Smooth muscle cell of the pulmonary artery (primary cell): ENCODE results near the gene ST7L. TPM values are rescaled to one million over a fixed set of nuclear protein-coding genes. Genes with fewer than 3 reads are reported as not detected.

ENCODE experiments used
- total RNA-seq: library from RNA; depleted of rRNA; stranded (reverse); fragments of >200 nt; gene quantifications from 2 replicates; pipeline ENCODE4 v1.2.3, GENCODE V29; 2014

Gene ST7L
- total RNA-seq = 14.5 and 16.7 TPM in 2 replicates

GRCh38 chr1:112618721-112619517, at the start of gene ST7L:
ST7L (minus strand) TSS chr1:112619141; CDS start chr1:112619113, 28 bp downstream.

GRCh38 chr1:112619518-112620376, 806 bp upstream of the ST7L start, which contains the start of gene CAPZA1:
CAPZA1 (plus strand) TSS chr1:112619832; CDS start chr1:112619845, 13 bp downstream.

GRCh38 chr1:112508278-112509004, 110.5 kb downstream of the ST7L start, which contains the start of gene WNT2B:
WNT2B (plus strand) TSS chr1:112508965; CDS start chr1:112509263, 298 bp downstream.

Other genes starting within 250 kb of the ST7L start
- gene CTTNBP2NL, start 222.9 kb downstream of the ST7L start, total RNA-seq = 17.1 and 20.5 TPM in 2 replicates
- 4.7 and 6.1 TPM in 2 replicates for gene WNT2B, start 110.2 kb downstream of the ST7L start, total RNA-seq
- gene CAPZA1, start 691 bp upstream of the ST7L start, total RNA-seq = 136 and 173 TPM in 2 replicates
- gene MOV10, start 55.5 kb upstream of the ST7L start, total RNA-seq = 41.5 and 44.5 TPM in 2 replicates
- 360 and 387 TPM in 2 replicates for gene RHOC, start 88.0 kb upstream of the ST7L start, total RNA-seq
- gene PPM1J, start 96.2 kb upstream of the ST7L start, total RNA-seq = 1.0 and 1.5 TPM in 2 replicates